ENCODE measurements around the gene ERN2. TPM values are rescaled to one million over a fixed set of nuclear protein-coding genes. Genes with fewer than 3 reads are reported as not detected.
"Not testable (repeated sequence)": the region's sequence is repeated elsewhere in the genome, so short reads cannot be mapped to it uniquely, and the experiment has no call there.

Gene ERN2
- polyA plus RNA-seq (2013, experiment 1 of 2; ENCODE audit: insufficient read length): not detected
- 0.05 TPM for polyA plus RNA-seq (2013, experiment 2 of 2; ENCODE audit: insufficient read length)

DNA sequence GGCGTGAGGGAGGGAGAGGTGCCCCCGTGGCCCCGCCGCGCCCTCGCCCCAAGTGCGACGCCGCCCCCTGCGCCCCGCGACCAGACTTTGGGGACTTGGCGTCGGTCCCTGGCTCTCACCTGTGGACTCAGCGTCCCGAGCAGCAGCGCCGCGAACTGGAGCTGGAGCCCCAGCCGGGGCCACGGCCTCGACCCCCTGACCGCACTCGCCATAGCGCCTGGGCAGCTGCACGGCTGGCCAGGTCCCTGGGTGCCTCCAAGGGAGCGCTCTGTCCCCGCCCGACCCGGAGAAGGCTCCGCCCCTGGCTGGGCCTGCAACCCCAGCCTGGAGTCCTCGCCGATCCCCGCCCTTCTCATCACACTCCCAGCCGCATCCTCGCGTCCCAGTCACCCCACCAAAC, at the start of gene ERN2:
Gene ERN2 (minus strand): TSS at position 247 of the 400 bp plus-strand sequence. CDS start 35 bp downstream, at position 212.
- DNase-seq: no peak

GRCh38 chr16:23757937-23758619, 45.1 kb upstream of the ERN2 start:
- no peak for DNase-seq

- DNase-seq: no peak
Measured at GRCh38 chr16:23757116-23757515, 44.1 kb upstream of the ERN2 start.

DNA sequence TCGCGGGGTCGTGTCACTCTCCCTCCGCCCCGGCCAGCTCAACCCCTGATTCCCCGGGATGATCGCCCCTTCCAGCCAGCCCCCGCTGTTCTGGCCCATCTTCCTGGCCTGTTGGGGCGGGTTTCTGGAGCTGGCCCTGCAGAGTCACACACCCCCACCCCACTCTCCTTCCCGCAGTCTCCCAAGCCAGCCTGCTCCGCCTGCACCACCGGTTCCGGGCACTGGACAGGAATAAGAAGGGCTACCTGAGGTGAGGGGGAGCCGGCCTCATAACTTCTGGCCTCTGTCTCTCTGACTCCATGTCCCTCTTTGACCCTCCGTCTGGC, 42.4 kb upstream of the ERN2 start:
- no peak for DNase-seq

GRCh38 chr16:23754594-23755483, 41.8 kb upstream of the ERN2 start, which contains the start of gene CHP2:
Gene CHP2 (plus strand): TSS chr16:23755026. CDS start chr16:23755050, 24 bp downstream.
- no peak for DNase-seq

DNA sequence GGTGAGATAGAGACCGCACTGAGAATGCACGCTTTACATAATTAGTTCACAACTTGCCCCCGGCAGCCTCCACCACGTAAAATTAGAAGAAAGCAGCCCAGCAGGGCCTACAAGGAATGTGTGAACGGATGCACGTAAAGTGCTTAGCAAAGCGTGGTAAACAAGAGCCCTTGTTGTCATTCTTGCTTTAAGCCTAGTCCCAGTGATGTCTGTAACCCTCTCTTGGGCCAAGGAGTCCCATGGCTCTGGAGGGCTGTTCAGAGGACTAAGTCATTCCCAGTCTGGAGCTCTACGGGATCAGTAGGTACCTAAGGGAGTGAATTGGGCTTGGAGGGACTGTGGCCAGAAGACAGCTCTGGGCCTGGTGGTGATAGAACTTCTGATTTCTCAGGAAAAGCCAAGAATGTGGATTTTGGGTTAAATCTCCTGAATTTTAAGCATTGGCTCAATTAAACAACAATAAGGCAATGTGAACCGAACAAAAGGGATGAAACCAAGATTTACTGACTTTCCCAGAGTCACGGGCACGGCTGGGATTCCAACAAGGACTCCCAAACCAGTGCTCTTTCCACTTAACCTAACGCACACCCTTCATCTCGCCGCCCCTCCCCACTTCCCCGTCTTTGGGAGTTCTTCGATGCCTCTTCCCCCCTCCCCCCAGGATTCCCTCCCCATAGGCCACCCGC, 41.0 kb upstream of the ERN2 start:
- DNase-seq: no peak

- not testable (repeated sequence) for DNase-seq
Measured at GRCh38 chr16:23751053-23751452, 38.0 kb upstream of the ERN2 start.

- DNase-seq: no peak
Measured at GRCh38 chr16:23748630-23749029, 35.6 kb upstream of the ERN2 start.

DNA sequence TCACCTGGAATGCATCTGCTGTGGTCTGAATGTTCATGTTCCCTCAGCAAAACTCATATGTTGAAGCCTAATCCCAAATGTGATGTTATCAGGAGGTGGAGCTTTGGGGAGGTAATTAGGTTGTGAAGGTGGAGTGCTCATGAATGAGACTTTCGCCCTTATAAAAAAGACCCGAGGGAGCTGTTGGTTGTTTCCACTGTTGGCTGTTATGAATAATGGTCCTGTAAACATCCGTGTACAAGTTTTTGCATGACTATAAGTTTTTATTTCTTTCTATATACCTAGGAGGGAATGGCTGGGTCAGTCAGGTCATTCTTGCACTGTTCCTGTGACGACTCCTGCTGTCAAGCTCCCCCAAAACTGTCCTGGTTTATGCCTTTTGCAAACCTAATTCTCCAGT, 32.2 kb upstream of the ERN2 start:
- no peak for DNase-seq

DNA sequence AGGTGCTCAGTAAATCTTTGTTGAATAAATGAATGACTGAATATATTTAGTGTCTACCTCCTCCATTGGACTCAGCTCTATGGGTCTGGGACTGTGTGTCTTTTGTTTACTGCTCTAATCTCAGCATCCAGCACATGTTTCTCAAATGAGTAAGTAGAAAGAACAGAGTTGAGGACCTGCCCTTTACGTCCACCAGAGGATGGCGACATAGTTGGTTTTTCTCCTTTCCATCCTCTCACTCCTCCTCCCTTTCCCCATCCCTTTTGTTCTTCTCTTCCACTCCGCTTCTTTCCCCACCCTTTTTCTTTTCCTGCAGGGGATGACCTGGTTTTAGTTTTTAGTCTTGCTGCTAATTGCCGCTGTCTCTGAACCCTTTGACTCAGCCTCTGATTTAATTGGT, 29.7 kb upstream of the ERN2 start:
- no peak for DNase-seq

DNA sequence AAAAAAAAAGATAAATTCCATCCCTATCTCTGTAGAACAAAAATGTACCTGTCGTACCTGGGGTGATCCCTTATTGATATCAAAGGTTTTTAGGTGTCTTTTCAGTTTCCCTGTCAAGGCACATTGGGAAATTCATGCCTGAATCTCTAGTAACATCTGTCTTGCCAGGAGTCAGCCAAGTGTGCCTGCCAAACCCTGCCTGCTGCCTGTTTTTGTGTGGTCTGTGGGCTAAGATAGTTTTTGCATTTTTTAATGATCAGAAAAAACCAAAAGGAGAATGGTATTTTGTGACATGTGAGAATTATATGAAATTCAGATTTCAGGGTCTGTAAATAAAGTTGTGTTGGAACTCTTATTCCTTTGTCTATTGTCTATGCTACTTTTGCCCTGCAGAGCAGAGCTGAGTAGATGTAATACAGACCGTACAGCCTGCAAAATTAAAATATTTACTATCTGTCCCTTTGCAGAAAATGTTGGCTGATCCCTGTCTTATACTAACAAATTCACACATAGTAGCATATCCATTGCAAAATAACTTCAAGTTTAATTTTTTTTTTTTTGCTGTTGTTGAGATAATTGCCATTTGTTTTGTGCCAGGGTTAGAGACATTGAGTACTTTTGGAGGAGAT, 28.8 kb upstream of the ERN2 start:
- no peak for DNase-seq

DNA sequence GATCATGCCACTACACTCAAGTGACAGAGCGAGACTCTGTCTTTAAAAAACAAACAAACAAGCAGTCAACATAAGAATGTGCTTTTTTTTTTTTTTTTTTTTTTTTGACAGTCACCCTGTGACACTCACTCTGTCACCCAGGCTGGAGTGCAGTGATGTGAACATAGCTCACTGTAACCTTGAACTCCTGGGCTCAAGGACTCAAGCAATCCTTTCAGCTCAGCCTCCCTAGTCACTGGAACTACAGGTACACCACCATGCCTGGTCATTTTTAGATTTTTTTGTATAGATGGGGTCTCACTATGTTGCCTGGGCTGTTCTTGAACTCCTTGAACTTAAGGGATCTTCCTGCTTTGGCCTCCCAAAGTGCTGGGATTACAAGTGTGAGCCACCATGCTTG, 26.5 kb upstream of the ERN2 start:
- DNase-seq: no peak

GRCh38 chr16:23737423-23738028, 24.5 kb upstream of the ERN2 start:
- DNase-seq: not testable (repeated sequence)

GRCh38 chr16:23734176-23734893, 21.3 kb upstream of the ERN2 start:
- DNase-seq: no peak

DNA sequence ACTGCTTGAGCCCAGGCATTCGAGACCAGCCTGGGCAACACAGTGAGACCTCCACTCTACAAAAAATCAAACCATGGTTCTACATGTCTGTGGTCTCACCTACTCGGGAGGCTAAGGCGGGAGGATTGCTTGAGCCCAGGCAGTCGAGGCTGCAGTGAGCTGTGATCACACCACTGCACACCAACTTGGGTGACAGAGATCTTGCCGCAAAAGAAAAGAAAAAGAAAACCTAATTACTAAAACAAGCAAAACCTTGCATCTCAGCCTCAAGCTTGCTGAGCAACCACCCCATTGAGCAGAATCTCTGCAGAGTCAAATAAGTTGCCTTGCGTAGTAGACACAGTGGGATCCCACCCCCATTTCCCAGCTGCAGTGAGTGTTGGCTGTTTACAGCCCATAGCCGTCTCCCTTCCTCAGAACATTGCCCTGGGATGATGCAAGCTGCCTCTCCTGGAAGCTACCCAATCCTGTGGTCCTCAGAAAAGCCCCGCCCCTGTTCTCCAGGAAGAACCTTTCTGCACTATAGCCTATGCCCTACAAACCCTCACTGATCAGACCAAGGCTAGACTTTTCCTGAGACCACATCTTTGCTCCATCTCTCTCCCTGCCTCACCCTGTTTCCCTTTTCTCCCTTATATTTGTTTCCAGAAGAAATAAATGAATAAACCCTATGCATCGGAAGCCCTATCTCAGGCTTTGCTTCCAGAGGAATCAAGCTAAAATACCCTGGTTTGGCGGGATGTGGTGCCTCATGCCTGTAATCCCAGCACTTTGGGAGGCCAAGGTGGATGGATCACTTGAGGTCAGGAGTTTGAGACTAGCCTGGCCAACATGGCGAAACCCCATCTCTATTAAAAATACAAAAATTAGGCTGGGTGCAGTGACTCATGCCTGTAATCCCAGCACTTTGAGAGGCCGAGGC, 16.7 kb upstream of the ERN2 start:
- peak; percentile 5 for DNase-seq

- DNase-seq: no peak
Measured at GRCh38 chr16:23728112-23728477, 15.1 kb upstream of the ERN2 start.

GRCh38 chr16:23726710-23727109, 13.7 kb upstream of the ERN2 start:
- DNase-seq: no peak

GRCh38 chr16:23724785-23725131, 11.7 kb upstream of the ERN2 start:
- DNase-seq: no peak

- no peak for DNase-seq
Measured at GRCh38 chr16:23724096-23724784, 11.2 kb upstream of the ERN2 start.

Measured in fibroblast of skin of back (primary cell).